GM12892 (cell line): ENCODE results near the gene CHD5. TPM values are rescaled to one million over a fixed set of nuclear protein-coding genes. Genes with fewer than 3 reads are reported as not detected.
"Not testable (repeated sequence)": the region's sequence is repeated elsewhere in the genome, so short reads cannot be mapped to it uniquely, and the experiment has no call there.

ENCODE experiments used
- DNase-seq: peaks from one replicate; pipeline ENCODE4 v3.0.0; 2011; ENCODE audit not compliant: insufficient read length
- FAIRE-seq: peaks from 2 replicates; lab custom pipeline; 2011; peaks lifted over from hg19 to GRCh38; lab: Jason Lieb, UNC
- POLR2A ChIP-seq: IDR thresholded peaks from 2 replicates; pipeline ENCODE4 v1.6.1; 2011; ENCODE audit warnings: low read depth, low read length, control low read depth
- POLR2AphosphoS5 ChIP-seq: IDR thresholded peaks from 2 replicates; pipeline ENCODE4 v1.6.1; 2011; ENCODE audit warnings: low read depth, low read length, control low read depth
- TAF1 ChIP-seq: IDR thresholded peaks from 2 replicates; pipeline ENCODE4 v1.6.1; 2011; ENCODE audit warnings: low read depth, mild to moderate bottlenecking, control low read depth, low read length, borderline replicate concordance
- polyA plus RNA-seq: library from polyadenylated mRNA; unstranded; fragments of >200 nt; gene quantifications from one replicate; pipeline ENCODE4 v1.2.1, GENCODE V29; 2012; ENCODE audit warnings: missing spikeins, inconsistent platforms; ENCODE audit not compliant: missing spikeins

The CHD5 gene
- polyA plus RNA-seq: 0.13 TPM

DNA sequence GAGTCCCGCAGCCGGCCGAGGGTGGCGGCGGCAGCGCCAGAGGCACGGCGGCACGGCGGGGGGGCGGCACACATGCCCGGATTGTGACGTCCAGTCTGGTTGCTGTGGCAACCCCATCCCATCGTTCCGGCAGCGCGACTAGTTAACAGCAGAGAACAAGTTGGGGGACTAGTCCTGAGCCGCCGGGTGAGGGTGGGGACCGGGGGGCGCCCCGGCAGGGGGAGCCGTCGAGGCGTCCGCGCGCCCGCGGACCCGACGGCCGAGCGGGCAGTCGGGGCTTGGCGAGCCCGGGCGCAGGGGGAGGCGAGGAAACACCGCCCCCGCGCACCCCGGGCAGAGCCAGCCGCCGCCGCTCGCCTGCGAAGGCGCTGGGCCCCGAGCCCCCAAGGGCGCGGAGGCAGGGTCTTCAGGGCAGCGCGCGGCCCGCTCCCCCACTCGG is at the start of gene CHD5:
CHD5 (minus strand) TSS at position 54 of the 439 bp plus-strand sequence. CDS start 298 bp downstream, outside the sequence.
- FAIRE-seq: no peak
- TF ChIP-seq POLR2AphosphoS5: no peak
- no peak for TF ChIP-seq TAF1
- no peak for TF ChIP-seq POLR2A
- no peak for DNase-seq

GRCh38 chr1:6225651-6226050 is 45.5 kb upstream of the CHD5 start:
- DNase-seq: no peak
- TF ChIP-seq POLR2A: no peak
- TF ChIP-seq POLR2AphosphoS5: no peak
- no peak for TF ChIP-seq TAF1
- no peak for FAIRE-seq

DNA sequence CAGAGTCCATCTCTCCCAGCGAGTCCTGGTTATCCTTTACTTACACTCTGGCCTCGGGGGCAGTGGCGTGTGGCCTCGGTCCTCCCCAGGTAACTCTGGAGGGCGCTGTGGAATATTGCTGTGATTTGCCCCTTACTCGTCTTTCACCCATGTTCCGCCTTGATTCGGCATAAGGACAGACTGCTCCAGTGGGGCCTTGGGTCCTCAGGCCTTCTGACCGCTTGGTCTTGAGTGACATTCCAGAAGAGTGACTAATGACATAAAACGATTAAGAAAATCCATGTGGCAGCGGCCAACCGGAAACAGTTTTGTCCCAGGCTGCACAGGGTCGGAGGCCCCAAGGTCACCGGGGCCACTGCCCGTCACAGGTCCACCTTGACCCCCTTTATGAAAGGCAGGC is 44.6 kb upstream of the CHD5 start:
- DNase-seq (no peak), FAIRE-seq (no peak)
- TF ChIP-seq POLR2A (no peak), TAF1 (no peak), POLR2AphosphoS5 (no peak)

DNA sequence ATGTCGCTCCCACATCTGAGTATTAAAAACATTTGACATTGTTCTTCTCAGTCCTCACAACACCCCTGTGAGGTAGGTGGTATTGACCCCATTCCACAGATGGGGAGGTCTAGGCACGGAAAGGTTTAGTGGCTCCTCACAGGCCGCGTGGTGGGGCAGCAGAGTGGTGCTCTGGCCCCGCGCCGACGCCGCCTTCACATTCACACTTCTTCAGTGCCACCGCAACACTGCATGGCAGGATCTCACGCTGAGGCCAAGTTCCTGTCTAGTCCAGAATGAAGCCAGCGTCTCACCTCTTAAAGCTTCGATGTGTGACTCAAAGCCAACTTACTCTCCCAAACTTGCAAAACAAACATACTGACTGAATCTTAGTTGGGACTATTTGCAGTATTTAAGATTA is 43.5 kb upstream of the CHD5 start:
- no peak for TF ChIP-seq TAF1
- no peak for TF ChIP-seq POLR2AphosphoS5
- TF ChIP-seq POLR2A: no peak
- no peak for FAIRE-seq
- no peak for DNase-seq

DNA sequence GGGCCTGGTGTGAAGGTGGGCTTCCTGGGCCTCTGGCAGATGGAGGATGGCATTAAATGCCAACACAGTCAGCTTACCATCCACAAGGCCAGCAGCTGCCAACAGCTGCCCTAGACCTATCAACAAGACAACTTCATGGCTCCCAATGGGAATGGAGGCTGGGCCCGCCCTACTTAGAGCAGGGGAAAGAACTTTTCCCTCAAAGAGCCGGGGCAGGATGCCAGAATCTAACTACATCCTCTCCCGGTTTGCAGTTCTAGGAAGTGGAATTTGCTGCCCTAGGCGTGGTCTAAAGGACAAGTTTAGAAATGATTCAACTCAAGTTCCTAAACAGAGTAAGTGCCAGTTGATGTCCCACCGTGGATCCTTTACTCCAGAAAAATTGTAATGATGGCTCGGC is 42.5 kb upstream of the CHD5 start:
- FAIRE-seq: no peak
- TF ChIP-seq POLR2AphosphoS5 (no peak), TAF1 (no peak), POLR2A (no peak)
- DNase-seq: no peak

- DNase-seq (no peak), FAIRE-seq (no peak)
- TF ChIP-seq TAF1 (no peak), POLR2AphosphoS5 (peak; percentile 51; the same call in 1 of the 2 replicates), POLR2A (0 out of 2 replicates have a peak, but pooled peaks have one; percentile 18)
These were observed 41.2 kb upstream of the CHD5 start for GRCh38 chr1:6221210-6221784.

DNA sequence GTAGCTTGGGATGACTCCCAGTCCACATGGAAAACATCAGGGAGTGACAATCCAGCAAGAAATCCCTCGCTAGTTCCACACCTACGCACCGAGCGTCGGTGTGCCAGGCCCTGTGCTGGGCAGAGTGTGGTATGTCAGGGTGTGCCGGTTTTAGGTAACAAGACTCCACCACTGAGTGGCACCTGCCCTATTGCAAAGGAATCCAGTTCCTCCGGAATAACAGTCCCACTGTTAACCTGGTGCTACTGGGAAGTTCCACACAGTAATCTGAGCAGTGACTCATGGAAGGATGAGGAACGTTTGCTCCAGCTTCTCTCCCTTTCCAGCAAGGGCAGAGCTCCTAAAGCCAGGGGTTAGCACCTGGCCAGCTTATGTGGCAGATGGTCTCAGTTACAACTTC is 40.1 kb upstream of the CHD5 start:
- no peak for DNase-seq
- TF ChIP-seq POLR2AphosphoS5: no peak
- FAIRE-seq: no peak

DNA sequence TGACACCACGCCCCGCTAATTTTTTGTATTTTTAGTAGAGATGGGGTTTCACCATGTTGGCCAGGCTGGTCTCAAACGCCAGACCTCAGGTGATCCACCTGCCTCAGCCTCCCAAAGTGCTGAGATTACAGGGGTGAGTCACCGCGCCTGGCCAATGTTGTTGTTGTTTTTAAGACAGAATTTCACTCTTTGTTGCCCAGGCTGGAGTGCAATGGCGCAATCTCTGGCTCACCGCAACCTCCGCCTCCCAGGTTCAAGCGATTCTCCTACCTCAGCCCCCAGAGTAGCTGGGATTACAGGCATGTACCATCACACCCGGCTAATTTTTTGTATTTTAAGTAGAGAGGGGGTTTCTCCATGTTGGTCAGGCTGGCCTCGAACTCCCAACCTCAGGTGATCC is 39.5 kb upstream of the CHD5 start:
- not testable (repeated sequence) for DNase-seq, FAIRE-seq

DNA sequence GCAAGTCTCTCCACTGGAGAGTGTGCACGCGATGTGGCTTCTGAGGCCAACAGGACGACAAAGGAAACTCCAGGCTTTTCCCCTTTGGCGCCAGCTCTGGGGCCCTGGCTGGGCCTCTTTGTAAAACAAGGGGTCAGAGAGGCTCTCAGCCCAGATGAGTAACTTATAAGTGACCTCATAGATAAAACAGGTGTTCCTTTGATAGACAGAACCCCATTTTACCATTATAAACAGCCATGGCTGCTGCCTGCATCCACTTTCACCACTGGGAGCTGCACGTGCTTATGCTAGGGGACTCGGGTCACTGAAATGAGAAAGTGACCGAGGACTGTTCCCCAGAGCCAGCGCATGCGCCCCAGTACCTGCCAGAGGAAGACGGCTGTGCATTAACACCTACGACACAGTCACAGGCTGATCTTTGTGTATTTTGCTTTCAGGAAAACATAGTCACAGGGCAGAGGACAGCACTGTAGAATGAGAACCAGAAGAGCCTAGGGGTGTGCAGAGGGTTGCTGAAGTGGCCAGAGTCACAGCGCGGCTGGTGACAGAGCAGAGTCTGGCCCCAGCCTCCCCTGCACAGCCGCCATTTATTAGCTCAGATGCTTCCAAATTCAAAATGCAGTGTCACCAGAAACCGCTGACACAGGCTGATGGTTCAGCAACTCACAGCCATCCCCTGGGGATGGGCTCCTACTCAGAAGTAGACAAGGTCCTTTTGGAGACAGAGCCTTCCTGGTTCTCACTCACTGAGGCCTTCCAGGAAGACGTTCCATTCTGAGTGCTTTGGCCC is 38.4 kb upstream of the CHD5 start:
- FAIRE-seq (no peak), DNase-seq (no peak)
- TF ChIP-seq POLR2A (no peak), POLR2AphosphoS5 (no peak)

- no peak for TF ChIP-seq POLR2AphosphoS5
- no peak for TF ChIP-seq POLR2A
- TF ChIP-seq TAF1: no peak
- peak; percentile 44 for FAIRE-seq
- DNase-seq: no peak
These were observed 32.3 kb upstream of the CHD5 start for GRCh38 chr1:6212193-6212959.

GRCh38 chr1:6211731-6212130 is 31.6 kb upstream of the CHD5 start:
- DNase-seq: no peak
- FAIRE-seq: no peak
- TF ChIP-seq POLR2AphosphoS5 (no peak), POLR2A (no peak), TAF1 (no peak)

DNA sequence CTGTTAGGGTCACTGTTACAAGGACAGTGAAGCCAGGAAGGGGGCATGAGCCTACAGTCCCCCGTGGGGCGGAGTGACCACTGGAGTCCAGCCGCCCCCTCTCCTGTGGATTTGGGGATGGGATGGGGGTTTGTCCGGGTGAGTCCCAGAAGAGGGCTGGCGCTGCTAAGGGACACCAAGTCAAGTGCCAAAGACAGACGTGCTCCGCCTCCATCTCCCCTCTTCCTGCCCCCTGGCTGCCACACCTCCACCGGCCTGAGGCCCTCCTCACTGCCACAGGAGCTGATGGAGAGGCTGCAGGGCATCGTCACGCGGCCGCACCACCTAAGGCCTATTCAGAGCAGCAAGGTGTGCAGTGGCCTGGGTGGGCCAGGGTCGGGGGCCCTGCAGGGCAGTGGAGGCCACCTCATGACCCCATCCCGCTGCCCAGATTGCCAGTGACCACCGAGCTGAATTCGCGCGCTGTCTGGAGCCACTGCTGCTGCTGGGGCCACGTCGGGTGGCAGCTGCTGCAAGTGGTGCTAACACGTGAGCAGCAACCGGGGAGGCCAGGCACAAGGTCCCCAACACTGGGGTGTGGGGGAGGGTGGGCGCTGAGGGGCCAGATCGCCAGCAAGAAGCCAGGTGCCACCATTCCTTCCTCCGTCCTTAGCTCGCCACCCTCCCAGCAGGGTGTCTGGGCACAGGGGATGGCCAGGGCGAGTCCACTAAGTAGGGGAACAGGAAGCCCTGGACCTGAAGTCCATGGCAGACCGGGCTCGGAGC is 30.7 kb upstream of the CHD5 start:
- TF ChIP-seq POLR2A (no peak), TAF1 (no peak), POLR2AphosphoS5 (no peak)
- FAIRE-seq (no peak), DNase-seq (no peak)
